SH-SY5Y (cell line): ENCODE measurements around the gene PMS1.

Source experiments
- GATA2 ChIP-seq: IDR thresholded peaks from 2 replicates; pipeline ENCODE4 v1.6.1; 2011; ENCODE audit warnings: mild to moderate bottlenecking, low read depth, low read length
- GATA3 ChIP-seq: IDR thresholded peaks from 2 replicates; pipeline ENCODE4 v1.6.1; 2011; ENCODE audit warnings: low read depth, mild to moderate bottlenecking, low read length, moderate library complexity

GRCh38 chr2:189865826-189866225, 81.6 kb downstream of the PMS1 start:
- no peak for TF ChIP-seq GATA2
- no peak for TF ChIP-seq GATA3
